ENCODE results near the gene KREMEN1.

GRCh38 chr22:29089507-29089906, 16.7 kb downstream of the KREMEN1 start:
- TF ChIP-seq, protein P1, sequence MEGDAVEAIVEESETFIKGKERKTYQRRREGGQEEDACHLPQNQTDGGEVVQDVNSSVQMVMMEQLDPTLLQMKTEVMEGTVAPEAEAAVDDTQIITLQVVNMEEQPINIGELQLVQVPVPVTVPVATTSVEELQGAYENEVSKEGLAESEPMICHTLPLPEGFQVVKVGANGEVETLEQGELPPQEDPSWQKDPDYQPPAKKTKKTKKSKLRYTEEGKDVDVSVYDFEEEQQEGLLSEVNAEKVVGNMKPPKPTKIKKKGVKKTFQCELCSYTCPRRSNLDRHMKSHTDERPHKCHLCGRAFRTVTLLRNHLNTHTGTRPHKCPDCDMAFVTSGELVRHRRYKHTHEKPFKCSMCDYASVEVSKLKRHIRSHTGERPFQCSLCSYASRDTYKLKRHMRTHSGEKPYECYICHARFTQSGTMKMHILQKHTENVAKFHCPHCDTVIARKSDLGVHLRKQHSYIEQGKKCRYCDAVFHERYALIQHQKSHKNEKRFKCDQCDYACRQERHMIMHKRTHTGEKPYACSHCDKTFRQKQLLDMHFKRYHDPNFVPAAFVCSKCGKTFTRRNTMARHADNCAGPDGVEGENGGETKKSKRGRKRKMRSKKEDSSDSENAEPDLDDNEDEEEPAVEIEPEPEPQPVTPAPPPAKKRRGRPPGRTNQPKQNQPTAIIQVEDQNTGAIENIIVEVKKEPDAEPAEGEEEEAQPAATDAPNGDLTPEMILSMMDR (conservative IDR thresholded peaks at IDR 0.05 in 1 of 2, IDR thresholded peaks at IDR 0.05 in 1 of 2; ENCODE audit: extremely low read depth in 1 of 2, insufficient read depth in 1 of 2, low read depth in 1 of 2, low read length in 2 of 2), result no peak
- TF ChIP-seq EZH2 (IDR thresholded peaks at IDR 0.05; ENCODE audit: borderline replicate concordance, low read length), result no peak

Measured in mammary epithelial cell (primary cell).